HG03469 (cell line): ENCODE data around the gene ZMYM4.
"Not testable (repeated sequence)": the region's sequence is repeated elsewhere in the genome, so short reads cannot be mapped to it uniquely, and the experiment has no call there.

Experiments
- ATAC-seq: cut with Tn5 transposase; IDR thresholded peaks from one replicate; pipeline ENCODE4 v1.9.1; 2021; ENCODE audit warnings: mild to moderate bottlenecking, moderate library complexity, moderate number of reproducible peaks; ENCODE audit not compliant: unreplicated experiment

The ZMYM4 gene

GRCh38 chr1:35449334-35450008, 181.0 kb downstream of the ZMYM4 start:
- no peak for ATAC-seq

GRCh38 chr1:35451125-35451528, 182.6 kb downstream of the ZMYM4 start:
- ATAC-seq: no peak

- ATAC-seq: no peak
These were observed 183.7 kb downstream of the ZMYM4 start for GRCh38 chr1:35452106-35452774.

- no peak for ATAC-seq
These were observed 184.5 kb downstream of the ZMYM4 start for GRCh38 chr1:35453031-35453430.

- no peak for ATAC-seq
These were observed 185.7 kb downstream of the ZMYM4 start for GRCh38 chr1:35454176-35454575.

GRCh38 chr1:35454616-35455015, 186.1 kb downstream of the ZMYM4 start:
- ATAC-seq: no peak

GRCh38 chr1:35460796-35461195, 192.3 kb downstream of the ZMYM4 start:
- ATAC-seq: no peak

- no peak for ATAC-seq
These were observed 193.6 kb downstream of the ZMYM4 start for GRCh38 chr1:35461966-35462651.

GRCh38 chr1:35463232-35463631, 194.7 kb downstream of the ZMYM4 start:
- no peak for ATAC-seq

GRCh38 chr1:35463749-35464148, 195.2 kb downstream of the ZMYM4 start:
- not testable (repeated sequence) for ATAC-seq

- ATAC-seq: no peak
These were observed 197.6 kb downstream of the ZMYM4 start for GRCh38 chr1:35466120-35466519.

- ATAC-seq: no peak
These were observed 202.6 kb downstream of the ZMYM4 start for GRCh38 chr1:35470977-35471613.
